GM10847 (cell line): ENCODE data around the gene STXBP4.

Experiments
- POLR2A ChIP-seq: IDR thresholded peaks from 2 replicates; pipeline ENCODE4 v1.6.1; 2011; ENCODE audit not compliant: insufficient read length; ENCODE audit errors: extremely low read depth

STXBP4 gene

DNA sequence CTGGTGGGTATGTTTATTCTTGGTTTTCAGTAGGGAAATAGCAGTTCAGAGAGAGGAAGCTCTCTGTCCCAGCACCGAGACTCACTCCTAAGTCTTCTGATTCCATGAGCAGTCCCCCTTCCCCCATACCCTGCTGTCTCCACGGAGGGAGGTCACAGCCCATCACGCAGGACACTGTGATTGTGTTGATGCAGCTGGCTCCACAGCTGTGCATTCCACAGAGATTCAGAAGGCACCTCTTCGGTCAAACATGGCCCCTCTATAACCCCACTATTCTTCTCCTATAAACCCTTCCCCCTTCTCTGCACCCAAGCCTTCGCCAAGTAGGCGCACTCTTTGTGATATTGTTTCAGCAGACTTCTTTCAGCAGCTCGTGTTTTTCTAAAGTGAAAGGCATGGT is 191.9 kb downstream of the STXBP4 start:
- no peak for TF ChIP-seq POLR2A

DNA sequence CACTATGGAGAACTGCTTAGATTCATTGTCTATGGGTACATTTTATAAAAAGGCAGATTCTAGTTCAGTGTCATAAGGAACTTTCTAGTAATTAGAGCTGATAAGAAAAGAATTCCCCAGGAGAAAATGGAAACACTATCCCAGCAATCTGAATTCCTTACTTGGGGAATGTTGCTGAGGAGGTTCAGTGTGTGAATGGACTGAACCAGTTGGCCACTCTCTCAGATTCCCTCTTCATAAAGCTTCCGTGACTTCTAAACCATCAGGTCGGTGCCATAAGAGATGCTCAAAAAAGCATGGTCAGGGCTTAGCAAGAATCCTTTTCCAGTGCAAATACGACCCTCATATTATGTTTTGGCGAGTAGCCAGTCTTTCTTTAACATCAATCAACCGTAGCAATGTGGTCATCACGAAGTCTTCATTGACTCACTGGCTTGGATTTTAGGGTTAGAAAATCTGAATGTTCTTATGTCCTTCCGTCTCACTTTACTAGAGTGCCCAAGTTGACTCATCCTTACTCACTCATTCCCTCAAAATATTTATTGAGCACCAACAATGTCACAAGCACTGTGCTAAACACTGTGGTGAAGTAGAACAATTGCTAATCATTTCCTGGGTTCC is 193.5 kb downstream of the STXBP4 start:
- no peak for TF ChIP-seq POLR2A

GRCh38 chr17:55162556-55162946 is 194.0 kb downstream of the STXBP4 start:
- TF ChIP-seq POLR2A = no peak

DNA sequence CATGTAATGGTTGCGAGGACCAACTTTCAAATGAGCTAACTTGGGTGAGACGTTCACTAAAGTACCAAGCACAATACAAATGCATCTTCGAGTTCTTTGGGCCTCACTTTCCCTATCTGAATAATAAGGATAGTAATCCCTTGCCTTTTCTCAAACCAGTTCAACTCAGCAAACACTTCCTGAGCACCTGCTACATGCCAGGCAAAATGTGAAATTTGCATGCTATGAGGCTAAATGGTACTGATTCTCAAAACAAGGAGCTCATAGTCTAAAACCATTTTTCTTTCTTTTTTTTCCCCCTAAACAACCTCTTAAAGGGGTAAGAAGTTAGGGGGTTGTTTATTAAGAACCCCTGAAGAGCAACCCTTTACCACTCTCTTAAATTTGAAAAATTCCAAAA is 194.8 kb downstream of the STXBP4 start:
- no peak for TF ChIP-seq POLR2A

DNA sequence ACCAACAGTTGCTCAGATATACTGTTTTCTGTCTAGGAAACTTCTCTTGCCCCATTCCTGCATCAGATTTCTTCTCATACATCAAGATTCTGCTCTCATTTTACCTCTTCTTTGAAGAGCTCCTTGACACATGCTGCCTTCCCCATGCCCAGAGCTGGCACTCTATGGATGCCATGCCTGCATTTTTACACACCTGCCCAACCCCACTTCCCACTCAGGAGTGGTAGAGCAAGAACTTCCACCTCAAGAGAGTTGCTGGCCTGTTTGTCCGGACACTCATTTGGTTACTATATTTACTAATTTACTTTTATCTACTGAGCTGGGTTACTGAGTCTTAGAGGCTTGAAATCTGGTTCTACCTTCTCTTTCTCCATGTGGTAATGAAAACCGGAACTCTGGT is 197.9 kb downstream of the STXBP4 start:
- TF ChIP-seq POLR2A = no peak

- TF ChIP-seq POLR2A = no peak
Observed at GRCh38 chr17:55167024-55167725, 198.6 kb downstream of the STXBP4 start.

GRCh38 chr17:55168958-55169687 is 200.6 kb downstream of the STXBP4 start:
- TF ChIP-seq POLR2A = no peak

- TF ChIP-seq POLR2A = no peak
Observed at GRCh38 chr17:55171634-55172328, 203.2 kb downstream of the STXBP4 start.

GRCh38 chr17:55172612-55173011 is 204.0 kb downstream of the STXBP4 start:
- TF ChIP-seq POLR2A = no peak

DNA sequence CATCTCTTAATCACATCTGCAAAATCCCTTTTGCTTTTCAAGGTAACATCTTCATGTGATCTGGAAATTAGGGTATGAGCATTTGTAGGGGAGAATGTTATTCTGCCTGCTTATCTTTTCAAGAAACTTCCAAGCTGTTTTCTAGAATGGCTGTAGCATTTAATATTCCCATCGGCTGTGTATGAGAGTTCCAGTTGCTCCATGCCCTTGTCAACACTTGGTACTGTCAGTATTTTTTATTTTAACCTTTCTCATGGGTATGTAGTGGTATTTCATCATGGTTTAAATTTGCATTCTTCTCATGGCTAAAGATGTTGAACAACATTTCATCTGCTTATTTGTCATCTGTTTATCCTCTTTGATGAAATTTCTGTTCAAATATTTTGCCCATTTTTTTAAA is 205.6 kb downstream of the STXBP4 start:
- no peak for TF ChIP-seq POLR2A

DNA sequence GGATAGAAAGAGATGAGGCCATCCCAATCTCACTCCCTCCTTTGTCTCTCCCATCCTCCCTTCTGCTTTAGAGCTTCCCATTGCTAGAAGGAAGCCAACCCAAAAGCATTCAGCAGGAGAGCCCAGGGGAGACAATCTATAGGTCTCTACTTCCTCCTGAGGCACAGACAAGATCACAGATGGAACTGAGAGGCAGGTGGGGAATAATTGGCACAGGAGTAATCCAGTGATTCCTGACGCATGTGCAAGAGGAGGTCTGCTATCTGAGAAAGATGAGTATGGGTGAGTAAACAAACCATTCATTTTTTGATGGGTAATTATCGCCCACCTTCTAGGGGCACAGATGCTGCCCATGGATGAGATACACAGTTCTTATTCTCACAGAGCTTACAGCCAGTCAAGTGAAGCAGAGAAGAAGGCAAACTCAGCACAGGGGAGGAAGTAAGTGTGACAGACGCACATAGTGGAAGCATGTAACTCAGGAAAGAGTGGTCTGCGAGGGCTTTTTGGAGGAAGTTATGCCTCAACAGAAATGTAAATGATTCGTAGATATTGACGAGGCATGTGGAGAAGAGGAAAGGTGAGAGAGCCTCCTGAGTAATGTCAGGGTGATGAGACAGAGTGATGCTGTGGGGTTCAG is 207.3 kb downstream of the STXBP4 start:
- no peak for TF ChIP-seq POLR2A

DNA sequence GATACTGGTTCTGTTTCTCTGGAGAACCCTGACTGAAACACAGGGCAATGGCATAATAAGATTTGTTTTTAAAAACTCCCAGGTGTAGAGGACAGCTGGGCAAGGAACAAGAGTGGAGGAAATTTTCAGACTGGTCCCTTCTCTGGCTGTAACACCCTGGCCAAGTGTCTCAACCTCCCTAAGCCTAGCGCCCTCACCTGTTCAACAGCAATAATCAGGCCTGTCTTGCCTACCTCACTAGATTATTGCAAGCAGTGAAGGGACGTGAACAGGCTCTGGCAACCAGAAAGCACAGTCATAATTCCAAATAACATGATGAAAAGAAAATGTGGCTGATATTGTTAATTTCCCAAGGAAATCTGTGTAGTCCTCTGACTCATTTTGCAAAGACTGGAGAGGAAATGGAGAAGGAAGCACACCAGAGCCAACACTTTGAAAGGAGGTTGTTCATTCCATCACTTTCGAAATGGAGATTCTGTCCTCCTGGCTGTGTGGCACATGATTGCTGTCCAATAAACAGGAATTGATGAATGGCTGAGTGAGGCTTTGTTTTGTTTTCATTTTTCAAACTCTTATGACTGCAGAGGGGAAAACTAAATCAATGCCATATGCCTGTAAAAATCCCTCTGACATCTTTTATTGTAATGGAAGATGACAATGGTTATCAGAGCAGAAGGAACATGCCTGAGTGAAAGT is 208.7 kb downstream of the STXBP4 start:
- TF ChIP-seq POLR2A = no peak

DNA sequence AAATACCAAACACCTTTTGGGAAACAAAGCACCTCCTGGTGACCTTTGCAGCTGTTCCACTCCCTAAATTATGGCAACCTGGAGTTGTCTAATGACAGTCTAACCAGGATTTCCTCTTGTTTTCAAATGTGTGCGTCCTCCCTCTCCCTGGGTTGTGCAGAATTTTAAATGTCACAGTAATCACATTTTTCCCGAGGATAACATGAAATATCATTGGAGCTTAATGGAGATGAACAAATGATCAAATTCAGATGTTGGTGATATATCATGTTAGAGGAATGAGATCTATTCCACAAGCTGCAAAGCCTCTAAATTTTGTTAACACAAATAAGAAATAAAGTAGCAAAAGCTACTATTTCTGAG is 209.3 kb downstream of the STXBP4 start:
- no peak for TF ChIP-seq POLR2A

DNA sequence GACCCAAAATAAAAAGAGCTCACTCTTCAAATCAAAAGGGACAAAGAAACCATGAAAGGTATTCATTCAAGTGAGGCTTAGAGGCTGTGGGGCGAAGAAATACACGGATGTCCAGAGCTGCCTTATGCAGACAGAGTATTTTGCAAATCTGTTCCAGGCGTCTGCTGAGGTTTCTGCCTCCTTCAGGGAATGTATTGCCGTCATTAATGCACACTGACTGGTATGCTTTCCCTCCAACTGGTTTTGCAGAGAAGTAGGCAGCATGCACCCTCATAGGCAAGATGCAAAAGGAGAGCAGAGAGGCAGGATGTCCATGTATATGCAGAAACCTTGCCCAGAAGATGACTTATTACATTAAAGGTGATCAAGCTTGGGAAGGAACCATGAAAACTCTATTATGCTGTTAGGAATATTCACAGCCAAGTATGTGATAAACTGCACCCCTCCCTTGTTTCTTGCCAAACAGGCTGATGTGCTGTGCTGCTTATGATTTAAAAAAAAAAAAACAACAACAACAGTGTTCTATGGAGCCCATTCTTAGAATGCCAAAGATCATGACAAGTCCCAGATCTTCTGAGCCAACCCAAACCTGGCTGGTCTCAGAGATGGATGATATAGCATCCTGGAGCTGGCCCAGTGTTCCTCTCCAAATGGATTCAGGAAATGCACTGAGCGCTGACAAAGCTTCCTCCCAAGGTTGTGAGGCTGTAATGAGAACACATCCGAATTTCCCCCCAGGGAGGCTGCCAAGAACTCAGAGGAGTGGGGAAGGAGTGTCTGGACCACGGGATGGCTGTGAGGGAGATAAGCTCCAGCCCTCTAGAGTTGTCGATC is 218.6 kb downstream of the STXBP4 start:
- TF ChIP-seq POLR2A = no peak
